SK-N-SH (cell line): ENCODE measurements around the gene FOXE3. TPM values are rescaled to one million over a fixed set of nuclear protein-coding genes. Genes with fewer than 3 reads are reported as not detected.

Experiments used
- CTCF ChIA-PET: fragments of 300-600, 350-600 bp; formaldehyde crosslinking; extraction: SDS; loops from one replicate; lab custom pipeline; 2021; lab: Yijun Ruan, JAX
- POLR2A ChIA-PET: fragments of 350-600 bp; sonication (Branson Sonifier 250); formaldehyde crosslinking; extraction: SDS; loops from one replicate; lab custom pipeline; 2020; ENCODE audit warnings: antibody characterized with exemption, inconsistent platforms; lab: Yijun Ruan, JAX
- DNase-seq: peaks from one replicate; pipeline ENCODE4 v3.0.0; 2012
- H2AFZ ChIP-seq: fragments of 200-600 bp; sonication (generic); 2 replicates; pipeline ENCODE4 v1.8.1; 2016; ENCODE audit warnings: antibody characterized with exemption, mild to moderate bottlenecking, low read depth
- H3F3A ChIP-seq: fragments of 200-600 bp; sonication (generic); replicated peaks from 2 replicates; pipeline ENCODE3; 2016; ENCODE audit warnings: antibody characterized with exemption, mild to moderate bottlenecking; ENCODE audit not compliant: insufficient read depth
- H3K27ac ChIP-seq, 2 experiments: fragments of 200-500 bp in 1 of 2; fragments of 200-600 bp in 1 of 2; sonication (Bioruptor generic) in 1 of 2; sonication (generic), shearing (Covaris generic) in 1 of 2; 2 replicates each; pipeline versions ENCODE4 v1.5.1 to v1.6.1; 2014 to 2016; ENCODE audit warnings: low read depth in 2 of 2, inconsistent platforms in 1 of 2, low read length in 1 of 2, mild to moderate bottlenecking in 1 of 2, mixed read lengths in 1 of 2
- H3K27me3 ChIP-seq: fragments of 200-600 bp; sonication (generic), shearing (Covaris generic); 2 replicates; pipeline ENCODE4 v1.6.1; 2016; ENCODE audit warnings: mixed run types; ENCODE audit not compliant: insufficient read depth
- H3K36me3 ChIP-seq, 2 experiments: fragments of 200-500 bp in 1 of 2; fragments of 200-600 bp in 1 of 2; sonication (Bioruptor generic) in 1 of 2; sonication (generic) in 1 of 2; replicated peaks in 1 of 2; 2 replicates each; pipeline versions ENCODE3 to v1.5.1; 2014 to 2016; ENCODE audit warnings: low read length in 1 of 2, mild to moderate bottlenecking in 1 of 2; ENCODE audit not compliant: insufficient read depth in 2 of 2, control insufficient read depth in 1 of 2
- H3K4me1 ChIP-seq, 2 experiments: fragments of 200-500 bp in 1 of 2; fragments of 200-600 bp in 1 of 2; sonication (Bioruptor generic) in 1 of 2; sonication (generic), shearing (Covaris generic) in 1 of 2; 2 replicates each; pipeline versions ENCODE4 v1.5.1 to v1.6.1; 2014 to 2016; ENCODE audit warnings: low read depth in 1 of 2, low read length in 1 of 2, mixed run types in 1 of 2; ENCODE audit not compliant: insufficient read depth in 2 of 2, control insufficient read depth in 1 of 2
- H3K4me2 ChIP-seq: fragments of 200-600 bp; sonication (generic), shearing (Covaris generic); 2 replicates; pipeline ENCODE4 v1.6.1; 2017; ENCODE audit warnings: mixed run types
- H3K4me3 ChIP-seq, 2 experiments: fragments of 200-500 bp in 1 of 2; fragments of 200-600 bp in 1 of 2; sonication (Bioruptor generic) in 1 of 2; sonication (generic), shearing (Covaris generic) in 1 of 2; 2 replicates each; pipeline versions ENCODE4 v1.5.1 to v1.8.1; 2014 to 2016; ENCODE audit warnings: low read depth in 2 of 2, inconsistent platforms in 1 of 2, low read length in 1 of 2, mild to moderate bottlenecking in 1 of 2, mixed read lengths in 1 of 2, moderate library complexity in 1 of 2
- H3K79me2 ChIP-seq: fragments of 200-600 bp; sonication (generic); 2 replicates; pipeline ENCODE4 v1.8.1; 2017; ENCODE audit warnings: mild to moderate bottlenecking; ENCODE audit not compliant: insufficient read depth
- H3K9ac ChIP-seq: fragments of 200-600 bp; sonication (generic); 2 replicates; pipeline ENCODE4 v1.6.1; 2017; ENCODE audit warnings: mixed run types
- H3K9me2 ChIP-seq: fragments of 200-600 bp; sonication (generic); 2 replicates; pipeline ENCODE4 v1.6.1; 2017; ENCODE audit warnings: mixed run types
- H3K9me3 ChIP-seq: fragments of 200-600 bp; sonication (generic); 2 replicates; pipeline ENCODE4 v1.6.1; 2017; ENCODE audit warnings: mixed run types, mild to moderate bottlenecking, moderate library complexity
- H4K20me1 ChIP-seq: fragments of 200-600 bp; sonication (generic); 2 replicates; pipeline ENCODE4 v1.6.1; 2017; ENCODE audit warnings: mild to moderate bottlenecking, mixed run types; ENCODE audit not compliant: insufficient read depth
- ELF1 ChIP-seq: IDR thresholded peaks from 2 replicates; pipeline ENCODE4 v1.4.0; 2012
- EZH2phosphoT487 ChIP-seq: fragments of 200-600 bp; sonication (generic); IDR thresholded peaks from 2 replicates; pipeline ENCODE4 v1.6.1; 2017; ENCODE audit warnings: low read depth, mixed run types, mild to moderate bottlenecking, antibody characterized with exemption, moderate library complexity, borderline replicate concordance
- FOSL2 ChIP-seq: IDR thresholded peaks from 2 replicates; pipeline ENCODE4 v1.4.0; 2012; ENCODE audit warnings: low read depth, mild to moderate bottlenecking, moderate library complexity, borderline replicate concordance
- FOXJ3 ChIP-seq: sonication (generic); formaldehyde crosslinking; IDR thresholded peaks from 2 replicates; pipeline ENCODE4 v1.5.1; 2020; ENCODE audit warnings: mild to moderate bottlenecking, missing genetic modification reagents
- GABPA ChIP-seq: IDR thresholded peaks from 2 replicates; pipeline ENCODE4 v1.4.0; 2012; ENCODE audit warnings: low read depth, mild to moderate bottlenecking
- GATA2 ChIP-seq: sonication (generic); formaldehyde crosslinking; IDR thresholded peaks from 2 replicates; pipeline ENCODE4 v1.5.0; 2020; ENCODE audit warnings: mild to moderate bottlenecking, missing genetic modification reagents
- MXI1 ChIP-seq: IDR thresholded peaks from 2 replicates; pipeline ENCODE4 v1.6.1; 2012; ENCODE audit warnings: mild to moderate bottlenecking, low read depth, low read length, improper control_type of control experiment
- POLR2AphosphoS5 ChIP-seq: IDR thresholded peaks from 2 replicates; pipeline ENCODE4 v1.6.1; 2012; ENCODE audit warnings: low read depth, low read length
- RAD21 ChIP-seq: IDR thresholded peaks from 2 replicates; pipeline ENCODE4 v1.6.1; 2012; ENCODE audit warnings: mild to moderate bottlenecking, low read length
- RXRA ChIP-seq: IDR thresholded peaks from 2 replicates; pipeline ENCODE4 v1.4.0; 2012; ENCODE audit warnings: low read depth, mild to moderate bottlenecking, borderline replicate concordance
- SIN3A ChIP-seq: IDR thresholded peaks from 2 replicates; pipeline ENCODE4 v1.6.1; 2012; ENCODE audit warnings: low read depth, mild to moderate bottlenecking, low read length, moderate library complexity, borderline replicate concordance
- TCF12 ChIP-seq: IDR thresholded peaks from 2 replicates; pipeline ENCODE4 v1.4.0; 2012
- TEAD4 ChIP-seq: IDR thresholded peaks from 2 replicates; pipeline ENCODE4 v1.4.0; 2012; ENCODE audit warnings: mild to moderate bottlenecking, borderline replicate concordance; ENCODE audit not compliant: insufficient read depth
- YY1 ChIP-seq: IDR thresholded peaks from 2 replicates; pipeline ENCODE4 v1.4.0; 2012; ENCODE audit warnings: low read depth, mild to moderate bottlenecking
- WGBS: methylation state at CpG from one replicate; pipeline ENCODE4 v1.1.6; 2017; ENCODE audit warnings: low lambda C conversion rate; 5-methylcytosine and 5-hydroxymethylcytosine counted together
- polyA plus RNA-seq, 3 experiments: library from polyadenylated mRNA; depleted of rRNA; stranded (reverse); fragments of >200 nt; gene quantifications; 2 replicates each; pipeline ENCODE4 v1.2.3, GENCODE V29; 2012
- TF ChIP-seq, protein P1 (sequence below): fragments of 150-350 bp; IDR thresholded peaks from 2 replicates; pipeline ENCODE4 v1.6.1; 2017; ENCODE audit warnings: antibody characterized with exemption, low read length, low read depth, borderline replicate concordance
- TF ChIP-seq, protein P2 (sequence below): IDR thresholded peaks from 2 replicates; pipeline ENCODE4 v1.4.0; 2012; ENCODE audit warnings: low read depth, borderline replicate concordance
- TF ChIP-seq, protein P3 (sequence below): IDR thresholded peaks from 2 replicates; pipeline ENCODE4 v1.4.0; 2012; ENCODE audit warnings: low read depth, borderline replicate concordance

Gene FOXE3
- polyA plus RNA-seq, 1 of the 3 experiments (the other 2 are of a cell fraction), result not detected

DNA sequence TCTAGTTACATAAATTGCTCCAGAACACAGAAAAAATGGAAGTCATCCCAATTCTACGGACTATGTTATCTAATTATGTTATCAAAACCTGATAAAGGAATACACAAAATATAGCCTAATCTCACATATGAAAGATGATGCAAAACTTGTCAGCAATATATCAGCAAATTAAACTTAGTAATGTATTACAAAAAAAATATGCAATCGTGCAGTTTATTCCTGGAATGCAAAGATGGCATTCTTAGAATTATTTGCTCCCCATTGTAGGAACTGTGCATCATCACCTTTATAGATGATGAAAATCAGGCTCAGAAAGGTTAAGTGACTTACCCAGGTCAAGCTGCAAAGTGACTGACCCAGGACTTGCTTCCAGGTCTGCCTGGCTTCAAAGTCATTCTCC is 7.8 kb downstream of the FOXE3 start:
- no peak for DNase-seq
- 1% methylated on average over 2 of the region's 2 CpGs for WGBS
- H3K9me3 ChIP-seq, result no peaks in the 10 kb centered on the region
- H3K4me3 ChIP-seq, result no peak overlapping the region
- H3F3A ChIP-seq, result no peaks in the 10 kb centered on the region
- no peaks in the 10 kb centered on the region for H3K4me1 ChIP-seq
- no peak overlapping the region for H3K4me2 ChIP-seq
- no peaks in the 10 kb centered on the region for H3K36me3 ChIP-seq
- ChIA-PET CTCF (interaction anchor here (0.6 to 28.7 kb wide), 22 partner anchors 9 to 1012 kb away, joined by 3 to 1422 read pairs (median 6); partner anchors contain the start of gene FOXD2), POLR2A (no interaction called here)
- no peak overlapping the region for H2AFZ ChIP-seq
- H3K27me3 ChIP-seq, result peaks cover 23% of the 10 kb centered on the region; the same call in 1 of the 2 replicates
- no peaks in the 10 kb centered on the region for H3K9me2 ChIP-seq
- no peaks in the 10 kb centered on the region for H3K79me2 ChIP-seq
- no peak overlapping the region for H3K27ac ChIP-seq
- no peak for TF ChIP-seq TCF12
- no peak for TF ChIP-seq SIN3A
- TF ChIP-seq, protein P1, sequence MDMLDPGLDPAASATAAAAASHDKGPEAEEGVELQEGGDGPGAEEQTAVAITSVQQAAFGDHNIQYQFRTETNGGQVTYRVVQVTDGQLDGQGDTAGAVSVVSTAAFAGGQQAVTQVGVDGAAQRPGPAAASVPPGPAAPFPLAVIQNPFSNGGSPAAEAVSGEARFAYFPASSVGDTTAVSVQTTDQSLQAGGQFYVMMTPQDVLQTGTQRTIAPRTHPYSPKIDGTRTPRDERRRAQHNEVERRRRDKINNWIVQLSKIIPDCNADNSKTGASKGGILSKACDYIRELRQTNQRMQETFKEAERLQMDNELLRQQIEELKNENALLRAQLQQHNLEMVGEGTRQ, result no peak
- TF ChIP-seq FOSL2, result no peak
- no peak for TF ChIP-seq FOXJ3 (CRISPR knock-in tag)
- TF ChIP-seq GATA2 (CRISPR knock-in tag), result no peak
- TF ChIP-seq RAD21, result no peak
- TF ChIP-seq TEAD4, result no peak
- TF ChIP-seq, protein P2, sequence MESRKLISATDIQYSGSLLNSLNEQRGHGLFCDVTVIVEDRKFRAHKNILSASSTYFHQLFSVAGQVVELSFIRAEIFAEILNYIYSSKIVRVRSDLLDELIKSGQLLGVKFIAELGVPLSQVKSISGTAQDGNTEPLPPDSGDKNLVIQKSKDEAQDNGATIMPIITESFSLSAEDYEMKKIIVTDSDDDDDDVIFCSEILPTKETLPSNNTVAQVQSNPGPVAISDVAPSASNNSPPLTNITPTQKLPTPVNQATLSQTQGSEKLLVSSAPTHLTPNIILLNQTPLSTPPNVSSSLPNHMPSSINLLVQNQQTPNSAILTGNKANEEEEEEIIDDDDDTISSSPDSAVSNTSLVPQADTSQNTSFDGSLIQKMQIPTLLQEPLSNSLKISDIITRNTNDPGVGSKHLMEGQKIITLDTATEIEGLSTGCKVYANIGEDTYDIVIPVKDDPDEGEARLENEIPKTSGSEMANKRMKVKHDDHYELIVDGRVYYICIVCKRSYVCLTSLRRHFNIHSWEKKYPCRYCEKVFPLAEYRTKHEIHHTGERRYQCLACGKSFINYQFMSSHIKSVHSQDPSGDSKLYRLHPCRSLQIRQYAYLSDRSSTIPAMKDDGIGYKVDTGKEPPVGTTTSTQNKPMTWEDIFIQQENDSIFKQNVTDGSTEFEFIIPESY, result no peak
- no peak for TF ChIP-seq MXI1
- no peak for TF ChIP-seq RXRA
- no peak for TF ChIP-seq ELF1
- no peak for TF ChIP-seq GABPA
- no peak for TF ChIP-seq YY1
- TF ChIP-seq, protein P3, sequence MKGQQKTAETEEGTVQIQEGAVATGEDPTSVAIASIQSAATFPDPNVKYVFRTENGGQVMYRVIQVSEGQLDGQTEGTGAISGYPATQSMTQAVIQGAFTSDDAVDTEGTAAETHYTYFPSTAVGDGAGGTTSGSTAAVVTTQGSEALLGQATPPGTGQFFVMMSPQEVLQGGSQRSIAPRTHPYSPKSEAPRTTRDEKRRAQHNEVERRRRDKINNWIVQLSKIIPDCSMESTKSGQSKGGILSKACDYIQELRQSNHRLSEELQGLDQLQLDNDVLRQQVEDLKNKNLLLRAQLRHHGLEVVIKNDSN, result no peak
- no peak for TF ChIP-seq POLR2AphosphoS5
- TF ChIP-seq EZH2phosphoT487, result no peak
- no peaks in the 10 kb centered on the region for H4K20me1 ChIP-seq
- H3K9ac ChIP-seq, result no peak overlapping the region
